T-helper 2 cell treated with Interferon-gamma antibody and Interleukin-4, amounts not matched to agents 5 μg/mL and 100 μg/mL, for 36 hours (primary cell): Measurements from ENCODE around the gene MEF2D.

ENCODE experiments used
- DNase-seq: peaks from one replicate; pipeline ENCODE4 v3.0.0; 2021; ENCODE audit warnings: low spot score
- H3K27ac Mint-ChIP-seq: one replicate; pipeline ENCODE4 v1.8.0; 2021; ENCODE audit warnings: mild to moderate bottlenecking, mixed read lengths
- H3K27me3 Mint-ChIP-seq: one replicate; pipeline ENCODE4 v1.8.0; 2021; ENCODE audit warnings: low read depth, mixed read lengths
- H3K36me3 Mint-ChIP-seq: one replicate; pipeline ENCODE4 v1.8.0; 2021; ENCODE audit warnings: low read depth, mixed read lengths
- H3K4me1 Mint-ChIP-seq: one replicate; pipeline ENCODE4 v1.8.0; 2021; ENCODE audit warnings: low read depth, mixed read lengths
- H3K4me3 Mint-ChIP-seq: one replicate; pipeline ENCODE4 v1.8.0; 2022; ENCODE audit warnings: mild to moderate bottlenecking, moderate library complexity, mixed read lengths
- H3K9me3 Mint-ChIP-seq: one replicate; pipeline ENCODE4 v1.8.0; 2021; ENCODE audit warnings: mixed read lengths

The MEF2D gene

GRCh38 chr1:156533568-156534220, 33.1 kb upstream of the MEF2D start:
- Mint-ChIP-seq H3K27me3 (no peaks in the 10 kb centered on the region), H3K27ac (no peak overlapping the region), H3K9me3 (no peaks in the 10 kb centered on the region), H3K36me3 (peaks cover 17% of the 10 kb centered on the region), H3K4me3 (no peak overlapping the region), H3K4me1 (peaks cover 2% of the 10 kb centered on the region)
- no peak for DNase-seq

GRCh38 chr1:156532374-156532773, 31.8 kb upstream of the MEF2D start:
- no peak for DNase-seq
- Mint-ChIP-seq H3K4me1 (peaks cover 7% of the 10 kb centered on the region), H3K27me3 (no peaks in the 10 kb centered on the region), H3K9me3 (no peaks in the 10 kb centered on the region), H3K4me3 (no peak overlapping the region), H3K36me3 (peaks cover 18% of the 10 kb centered on the region), H3K27ac (no peak overlapping the region)

- no peak overlapping the region for H3K27ac Mint-ChIP-seq
- no peak overlapping the region for H3K4me3 Mint-ChIP-seq
Observed at GRCh38 chr1:156530006-156530405, 29.4 kb upstream of the MEF2D start.

GRCh38 chr1:156528875-156529425, 28.4 kb upstream of the MEF2D start:
- Mint-ChIP-seq H3K4me3 (no peak overlapping the region), H3K36me3 (peaks cover 19% of the 10 kb centered on the region), H3K27ac (no peak overlapping the region), H3K9me3 (no peaks in the 10 kb centered on the region), H3K4me1 (peaks cover 26% of the 10 kb centered on the region), H3K27me3 (no peaks in the 10 kb centered on the region)
- no peak for DNase-seq

More at GRCh38 chr1:156530006-156530405, 29.4 kb upstream of the MEF2D start:
- H3K4me1 Mint-ChIP-seq = peaks cover 16% of the 10 kb centered on the region
- no peak for DNase-seq
- no peaks in the 10 kb centered on the region for H3K27me3 Mint-ChIP-seq
- H3K36me3 Mint-ChIP-seq = peaks cover 23% of the 10 kb centered on the region
- no peaks in the 10 kb centered on the region for H3K9me3 Mint-ChIP-seq

- H3K9me3 Mint-ChIP-seq = no peaks in the 10 kb centered on the region
- H3K4me1 Mint-ChIP-seq = peaks cover 29% of the 10 kb centered on the region
- no peaks in the 10 kb centered on the region for H3K27me3 Mint-ChIP-seq
- H3K36me3 Mint-ChIP-seq = peaks cover 21% of the 10 kb centered on the region
- H3K27ac Mint-ChIP-seq = no peak overlapping the region
- H3K4me3 Mint-ChIP-seq = no peak overlapping the region
- no peak for DNase-seq
Observed at GRCh38 chr1:156528231-156528630, 27.7 kb upstream of the MEF2D start.

- H3K36me3 Mint-ChIP-seq = peaks cover 20% of the 10 kb centered on the region
- no peaks in the 10 kb centered on the region for H3K27me3 Mint-ChIP-seq
- H3K27ac Mint-ChIP-seq = no peak overlapping the region
- DNase-seq = no peak
- H3K4me3 Mint-ChIP-seq = no peak overlapping the region
- peaks cover 29% of the 10 kb centered on the region for H3K4me1 Mint-ChIP-seq
- no peaks in the 10 kb centered on the region for H3K9me3 Mint-ChIP-seq
Observed at GRCh38 chr1:156527584-156527983, 27.0 kb upstream of the MEF2D start.

- H3K4me1 Mint-ChIP-seq = peaks cover 29% of the 10 kb centered on the region
- no peak for DNase-seq
- peak overlapping the region; percentile 17 for H3K27ac Mint-ChIP-seq
- peaks cover 17% of the 10 kb centered on the region for H3K36me3 Mint-ChIP-seq
- H3K9me3 Mint-ChIP-seq = no peaks in the 10 kb centered on the region
- no peaks in the 10 kb centered on the region for H3K27me3 Mint-ChIP-seq
- H3K4me3 Mint-ChIP-seq = no peak overlapping the region
Observed at GRCh38 chr1:156525856-156526489, 25.4 kb upstream of the MEF2D start.

GRCh38 chr1:156525071-156525501, 24.5 kb upstream of the MEF2D start:
- H3K36me3 Mint-ChIP-seq = peaks cover 15% of the 10 kb centered on the region
- H3K27ac Mint-ChIP-seq = peak overlapping the region; percentile 1
- no peak for DNase-seq
- H3K4me1 Mint-ChIP-seq = peaks cover 29% of the 10 kb centered on the region
- H3K9me3 Mint-ChIP-seq = no peaks in the 10 kb centered on the region
- peak overlapping the region; percentile 52 for H3K4me3 Mint-ChIP-seq
- H3K27me3 Mint-ChIP-seq = no peaks in the 10 kb centered on the region

GRCh38 chr1:156524481-156524869, 23.9 kb upstream of the MEF2D start:
- H3K4me3 Mint-ChIP-seq = peak overlapping the region; percentile 52
- H3K27me3 Mint-ChIP-seq = no peaks in the 10 kb centered on the region
- peak; percentile 57 for DNase-seq
- peak overlapping the region; percentile 78 for H3K27ac Mint-ChIP-seq
- H3K9me3 Mint-ChIP-seq = no peaks in the 10 kb centered on the region
- H3K4me1 Mint-ChIP-seq = peaks cover 29% of the 10 kb centered on the region
- H3K36me3 Mint-ChIP-seq = peaks cover 15% of the 10 kb centered on the region

GRCh38 chr1:156523801-156524480, 23.4 kb upstream of the MEF2D start:
- Mint-ChIP-seq H3K9me3 (no peaks in the 10 kb centered on the region), H3K4me3 (peak overlapping the region; percentile 52), H3K4me1 (peaks cover 29% of the 10 kb centered on the region), H3K27ac (peak overlapping the region; percentile 78), H3K27me3 (no peaks in the 10 kb centered on the region), H3K36me3 (peaks cover 15% of the 10 kb centered on the region)
- DNase-seq = no peak

- Mint-ChIP-seq H3K27ac (no peak overlapping the region), H3K4me3 (no peak overlapping the region), H3K36me3 (peaks cover 11% of the 10 kb centered on the region), H3K9me3 (no peaks in the 10 kb centered on the region), H3K4me1 (peaks cover 21% of the 10 kb centered on the region), H3K27me3 (no peaks in the 10 kb centered on the region)
- DNase-seq = no peak
Observed at GRCh38 chr1:156522443-156522970, 21.9 kb upstream of the MEF2D start.

- no peak for DNase-seq
- Mint-ChIP-seq H3K36me3 (no peaks in the 10 kb centered on the region), H3K27me3 (no peaks in the 10 kb centered on the region), H3K9me3 (no peaks in the 10 kb centered on the region), H3K4me1 (no peaks in the 10 kb centered on the region), H3K27ac (no peak overlapping the region), H3K4me3 (no peak overlapping the region)
Observed at GRCh38 chr1:156517748-156518147, 17.2 kb upstream of the MEF2D start.

GRCh38 chr1:156516821-156517220, 16.2 kb upstream of the MEF2D start:
- H3K36me3 Mint-ChIP-seq = no peaks in the 10 kb centered on the region
- no peak for DNase-seq
- H3K9me3 Mint-ChIP-seq = no peaks in the 10 kb centered on the region
- H3K27me3 Mint-ChIP-seq = peaks cover 3% of the 10 kb centered on the region
- peaks cover 6% of the 10 kb centered on the region for H3K4me1 Mint-ChIP-seq
- no peak overlapping the region for H3K4me3 Mint-ChIP-seq
- H3K27ac Mint-ChIP-seq = no peak overlapping the region

- no peak overlapping the region for H3K27ac Mint-ChIP-seq
- DNase-seq = no peak
- H3K9me3 Mint-ChIP-seq = no peaks in the 10 kb centered on the region
- H3K4me1 Mint-ChIP-seq = peaks cover 8% of the 10 kb centered on the region
- no peak overlapping the region for H3K4me3 Mint-ChIP-seq
- no peaks in the 10 kb centered on the region for H3K36me3 Mint-ChIP-seq
- peaks cover 3% of the 10 kb centered on the region for H3K27me3 Mint-ChIP-seq
Observed at GRCh38 chr1:156515956-156516355, 15.4 kb upstream of the MEF2D start.
